Chondrocyte (in vitro differentiated cells): Measurements from ENCODE around the gene MAP3K19. TPM values are rescaled to one million over a fixed set of nuclear protein-coding genes. Genes with fewer than 3 reads are reported as not detected.
"Not testable (repeated sequence)": the region's sequence is repeated elsewhere in the genome, so short reads cannot be mapped to it uniquely, and the experiment has no call there.

Experiments
- DNase-seq: peaks from one replicate; pipeline ENCODE4 v3.0.0; 2021; ENCODE audit warnings: mixed read lengths, low spot score
- H3K27ac Mint-ChIP-seq: one replicate; pipeline ENCODE4 v1.8.0; 2021; ENCODE audit warnings: mild to moderate bottlenecking, moderate library complexity, mixed read lengths; ENCODE audit not compliant: unreplicated experiment
- H3K27me3 Mint-ChIP-seq: 2 replicates; pipeline ENCODE4 v1.8.0; 2021; ENCODE audit warnings: low read depth, mixed read lengths
- H3K36me3 Mint-ChIP-seq: 2 replicates; pipeline ENCODE4 v1.8.0; 2021; ENCODE audit warnings: low read depth, mixed read lengths
- H3K4me1 Mint-ChIP-seq: 2 replicates; pipeline ENCODE4 v1.8.0; 2021; ENCODE audit warnings: low read depth, mild to moderate bottlenecking, mixed read lengths
- H3K4me3 Mint-ChIP-seq: one replicate; pipeline ENCODE4 v1.8.0; 2021; ENCODE audit warnings: mild to moderate bottlenecking, moderate library complexity, mixed read lengths; ENCODE audit not compliant: unreplicated experiment
- H3K9me3 Mint-ChIP-seq: 2 replicates; pipeline ENCODE4 v1.8.0; 2021; ENCODE audit warnings: low read depth, mixed read lengths
- CTCF ChIP-seq: fragments of 200-600 bp; sonication (generic); IDR thresholded peaks from 2 replicates; pipeline ENCODE4 v1.5.0; 2021; ENCODE audit warnings: antibody characterized with exemption, mild to moderate bottlenecking, moderate library complexity
- total RNA-seq: library from RNA; stranded (reverse); gene quantifications from 3 replicates; pipeline ENCODE4 v1.2.1, GENCODE V29; 2021

The MAP3K19 gene
- total RNA-seq, 1 donor from 2014 or later: not detected

GRCh38 chr2:135037831-135038230 is 9.4 kb downstream of the MAP3K19 start:
- no peaks in the 10 kb centered on the region for H3K4me1 Mint-ChIP-seq
- no peaks in the 10 kb centered on the region for H3K36me3 Mint-ChIP-seq
- DNase-seq: no peak

GRCh38 chr2:135033216-135033615 is 14.0 kb downstream of the MAP3K19 start:
- H3K4me1 Mint-ChIP-seq, H3K27me3 Mint-ChIP-seq, H3K9me3 Mint-ChIP-seq, H3K4me3 Mint-ChIP-seq, H3K36me3 Mint-ChIP-seq, H3K27ac Mint-ChIP-seq, DNase-seq: not testable (repeated sequence)

More at GRCh38 chr2:135037831-135038230, 9.4 kb downstream of the MAP3K19 start:
- H3K9me3 Mint-ChIP-seq: no peaks in the 10 kb centered on the region
- H3K27me3 Mint-ChIP-seq: peaks cover 16% of the 10 kb centered on the region
- H3K4me3 Mint-ChIP-seq: no peak overlapping the region
- no peak for TF ChIP-seq CTCF
- H3K27ac Mint-ChIP-seq: no peak overlapping the region

GRCh38 chr2:135030826-135031225 is 16.4 kb downstream of the MAP3K19 start:
- H3K4me1 Mint-ChIP-seq: no peaks in the 10 kb centered on the region
- H3K4me3 Mint-ChIP-seq: no peak overlapping the region
- H3K9me3 Mint-ChIP-seq: no peaks in the 10 kb centered on the region
- no peak overlapping the region for H3K27ac Mint-ChIP-seq
- H3K27me3 Mint-ChIP-seq: peaks cover 6% of the 10 kb centered on the region
- no peak for TF ChIP-seq CTCF
- no peaks in the 10 kb centered on the region for H3K36me3 Mint-ChIP-seq
- no peak for DNase-seq

GRCh38 chr2:135029481-135030134 is 17.6 kb downstream of the MAP3K19 start:
- TF ChIP-seq CTCF: no peak

GRCh38 chr2:135023886-135024485 is 23.3 kb downstream of the MAP3K19 start:
- no peak for DNase-seq
- Mint-ChIP-seq H3K4me3 (no peak overlapping the region), H3K27me3 (peaks cover 9% of the 10 kb centered on the region), H3K4me1 (no peaks in the 10 kb centered on the region), H3K27ac (no peak overlapping the region), H3K9me3 (no peaks in the 10 kb centered on the region), H3K36me3 (no peaks in the 10 kb centered on the region)
- TF ChIP-seq CTCF: no peak

More at GRCh38 chr2:135029481-135030134, 17.6 kb downstream of the MAP3K19 start:
- peaks cover 9% of the 10 kb centered on the region for H3K27me3 Mint-ChIP-seq
- DNase-seq: no peak
- H3K4me3 Mint-ChIP-seq: no peak overlapping the region
- no peak overlapping the region for H3K27ac Mint-ChIP-seq
- H3K4me1 Mint-ChIP-seq: no peaks in the 10 kb centered on the region
- H3K36me3 Mint-ChIP-seq: no peaks in the 10 kb centered on the region
- no peaks in the 10 kb centered on the region for H3K9me3 Mint-ChIP-seq
